ENCODE data around the gene OTOG. TPM values are rescaled to one million over a fixed set of nuclear protein-coding genes. Genes with fewer than 3 reads are reported as not detected.

Gene OTOG
- total RNA-seq, 1 experiment from 2014 or later = not detected

DNA sequence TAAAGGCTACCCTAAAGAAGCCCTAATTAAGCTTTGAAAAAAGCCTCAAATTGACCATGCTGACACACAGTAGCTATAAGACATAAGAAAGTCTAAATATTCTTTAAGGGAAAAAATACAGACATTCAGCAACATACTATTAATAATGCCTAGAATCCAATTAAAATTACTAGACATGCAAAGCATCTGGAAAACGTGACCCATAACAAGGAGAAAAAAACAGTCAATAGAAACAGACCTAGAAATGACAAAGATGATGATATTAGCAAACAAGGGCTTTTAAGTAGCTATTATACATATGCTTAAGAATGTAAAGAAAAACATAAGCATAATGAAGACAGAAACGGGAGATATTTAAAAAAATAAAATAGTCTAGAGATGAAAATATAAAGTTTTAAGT is 108.6 kb downstream of the OTOG start:
- H3K36me3 Mint-ChIP-seq (ENCODE audit: insufficient read depth, unreplicated experiment) = no peaks in the 10 kb centered on the region
- peaks cover 8% of the 10 kb centered on the region for H3K9me3 Mint-ChIP-seq (ENCODE audit: unreplicated experiment)
- H3K27ac Mint-ChIP-seq (ENCODE audit: low read depth, unreplicated experiment) = no peak overlapping the region
- intact Hi-C loops (cut with micrococcal nuclease) = no loop called here
- BruUV-seq (replicated peaks) = no TSS peak
- no peak for DNase-seq (ENCODE audit: unreplicated experiment)
- H3K4me1 Mint-ChIP-seq (ENCODE audit: insufficient read depth, unreplicated experiment) = no peaks in the 10 kb centered on the region
- H3K27me3 Mint-ChIP-seq (ENCODE audit: insufficient read depth, unreplicated experiment) = peaks cover 17% of the 10 kb centered on the region
- CTCF ChIA-PET = interaction anchor here (0.6 to 0.7 kb wide), 2 partner anchors 1144 to 1948 kb away, joined by 3 read pairs; no protein-coding TSS in a partner anchor
- POLR2A ChIA-PET = no interaction called here
- TF ChIP-seq, protein P1, sequence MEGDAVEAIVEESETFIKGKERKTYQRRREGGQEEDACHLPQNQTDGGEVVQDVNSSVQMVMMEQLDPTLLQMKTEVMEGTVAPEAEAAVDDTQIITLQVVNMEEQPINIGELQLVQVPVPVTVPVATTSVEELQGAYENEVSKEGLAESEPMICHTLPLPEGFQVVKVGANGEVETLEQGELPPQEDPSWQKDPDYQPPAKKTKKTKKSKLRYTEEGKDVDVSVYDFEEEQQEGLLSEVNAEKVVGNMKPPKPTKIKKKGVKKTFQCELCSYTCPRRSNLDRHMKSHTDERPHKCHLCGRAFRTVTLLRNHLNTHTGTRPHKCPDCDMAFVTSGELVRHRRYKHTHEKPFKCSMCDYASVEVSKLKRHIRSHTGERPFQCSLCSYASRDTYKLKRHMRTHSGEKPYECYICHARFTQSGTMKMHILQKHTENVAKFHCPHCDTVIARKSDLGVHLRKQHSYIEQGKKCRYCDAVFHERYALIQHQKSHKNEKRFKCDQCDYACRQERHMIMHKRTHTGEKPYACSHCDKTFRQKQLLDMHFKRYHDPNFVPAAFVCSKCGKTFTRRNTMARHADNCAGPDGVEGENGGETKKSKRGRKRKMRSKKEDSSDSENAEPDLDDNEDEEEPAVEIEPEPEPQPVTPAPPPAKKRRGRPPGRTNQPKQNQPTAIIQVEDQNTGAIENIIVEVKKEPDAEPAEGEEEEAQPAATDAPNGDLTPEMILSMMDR (IDR thresholded peaks at IDR 0.05; ENCODE audit: unreplicated experiment) = no peak
- H3K4me3 Mint-ChIP-seq (ENCODE audit: unreplicated experiment) = no peak overlapping the region

DNA sequence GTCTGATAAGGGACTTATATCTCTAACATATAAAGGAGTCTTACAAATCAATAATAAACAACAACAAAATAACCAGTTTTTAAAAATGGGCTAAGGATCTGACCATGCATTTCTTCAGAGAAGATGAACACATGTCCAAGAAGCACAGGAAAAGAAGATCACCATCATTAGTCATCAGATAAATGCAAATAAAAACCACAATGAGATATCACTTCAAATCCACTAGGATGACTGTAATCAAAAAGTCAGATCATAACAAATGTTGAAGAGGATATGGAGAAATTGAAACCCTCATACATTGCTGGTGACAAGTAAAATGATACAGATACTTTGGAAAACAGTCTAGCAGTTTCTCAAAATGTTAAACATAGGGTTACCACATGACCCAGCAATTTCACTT is 111.2 kb downstream of the OTOG start:
- H3K9me3 Mint-ChIP-seq (ENCODE audit: unreplicated experiment) = peaks cover 8% of the 10 kb centered on the region
- H3K4me1 Mint-ChIP-seq (ENCODE audit: insufficient read depth, unreplicated experiment) = no peaks in the 10 kb centered on the region
- H3K4me3 Mint-ChIP-seq (ENCODE audit: unreplicated experiment) = no peak overlapping the region
- no peaks in the 10 kb centered on the region for H3K27me3 Mint-ChIP-seq (ENCODE audit: insufficient read depth, unreplicated experiment)
- H3K36me3 Mint-ChIP-seq (ENCODE audit: insufficient read depth, unreplicated experiment) = no peaks in the 10 kb centered on the region
- H3K27ac Mint-ChIP-seq (ENCODE audit: low read depth, unreplicated experiment) = no peak overlapping the region
- DNase-seq (ENCODE audit: unreplicated experiment) = no peak
- TF ChIP-seq, protein P1 (IDR thresholded peaks at IDR 0.05; ENCODE audit: unreplicated experiment) = no peak
- CTCF ChIA-PET = no interaction called here
- BruUV-seq (replicated peaks) = no TSS peak
- intact Hi-C loops (cut with micrococcal nuclease) = loop anchor here (1.0 kb wide), 1 partner anchor 16 kb away; no protein-coding TSS in a partner anchor
- POLR2A ChIA-PET = no interaction called here

DNA sequence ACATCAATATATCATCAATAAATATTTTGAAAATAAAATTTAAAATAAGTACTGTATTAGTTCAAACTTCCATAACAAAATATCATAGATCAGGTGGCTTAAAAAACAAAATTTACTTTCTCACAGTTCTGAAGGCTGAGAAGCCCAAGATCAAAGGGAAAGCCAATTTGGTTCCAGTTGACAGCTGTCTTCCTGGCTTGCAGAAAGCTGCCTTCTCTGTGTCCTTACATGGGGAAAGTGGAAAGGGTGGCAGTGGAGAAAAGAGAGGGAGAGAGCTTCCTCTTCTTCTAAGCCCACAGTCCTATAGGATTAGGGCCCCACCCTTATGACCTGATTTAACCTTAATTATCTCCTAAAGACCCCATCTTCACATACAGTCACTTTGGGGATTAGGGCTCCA is 121.1 kb downstream of the OTOG start:
- intact Hi-C loops (cut with micrococcal nuclease) = no loop called here
- DNase-seq (ENCODE audit: unreplicated experiment) = no peak
- Mint-ChIP-seq H3K9me3 (ENCODE audit: unreplicated experiment) (no peaks in the 10 kb centered on the region), H3K27me3 (ENCODE audit: insufficient read depth, unreplicated experiment) (peaks cover 95% of the 10 kb centered on the region), H3K27ac (ENCODE audit: low read depth, unreplicated experiment) (no peak overlapping the region), H3K36me3 (ENCODE audit: insufficient read depth, unreplicated experiment) (no peaks in the 10 kb centered on the region), H3K4me1 (ENCODE audit: insufficient read depth, unreplicated experiment) (no peaks in the 10 kb centered on the region), H3K4me3 (ENCODE audit: unreplicated experiment) (no peak overlapping the region)
- TF ChIP-seq, protein P1 (IDR thresholded peaks at IDR 0.05; ENCODE audit: unreplicated experiment) = no peak
- ChIA-PET CTCF (interaction anchor here (0.7 to 1.2 kb wide), 2 partner anchors 84 to 197 kb away, joined by 3 read pairs; no protein-coding TSS in a partner anchor), POLR2A (interaction anchor here (1.4 kb wide), 1 partner anchor 10 kb away, joined by 3 read pairs; no protein-coding TSS in a partner anchor)
- no TSS peak for BruUV-seq (replicated peaks)

DNA sequence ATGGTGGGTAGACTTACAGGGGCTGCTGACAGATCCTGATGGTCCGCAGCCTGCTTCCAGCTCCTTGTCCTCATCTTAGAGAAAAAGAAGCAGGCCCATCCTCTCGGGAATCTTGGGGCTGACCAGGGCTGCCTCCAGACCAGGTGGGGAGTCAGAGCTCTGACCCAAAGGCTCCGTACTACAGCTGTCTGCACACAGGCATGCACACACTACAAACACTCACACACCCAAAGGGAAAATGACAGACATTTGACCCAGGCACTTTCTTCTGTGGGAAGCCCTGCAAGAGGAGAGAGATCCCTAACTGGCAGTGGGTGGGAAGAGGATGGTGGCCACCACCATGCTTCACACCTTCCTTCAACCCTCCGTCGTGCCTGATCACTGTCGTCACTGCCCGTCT is 125.4 kb downstream of the OTOG start:
- POLR2A ChIA-PET = no interaction called here
- BruUV-seq (replicated peaks) = no TSS peak
- no peaks in the 10 kb centered on the region for H3K4me1 Mint-ChIP-seq (ENCODE audit: insufficient read depth, unreplicated experiment)

More for the DNA sequence above, 125.4 kb downstream of the OTOG start:
- Mint-ChIP-seq H3K27me3 (ENCODE audit: insufficient read depth, unreplicated experiment) (peaks cover 87% of the 10 kb centered on the region), H3K27ac (ENCODE audit: low read depth, unreplicated experiment) (no peak overlapping the region), H3K4me3 (ENCODE audit: unreplicated experiment) (no peak overlapping the region), H3K9me3 (ENCODE audit: unreplicated experiment) (no peaks in the 10 kb centered on the region), H3K36me3 (ENCODE audit: insufficient read depth, unreplicated experiment) (no peaks in the 10 kb centered on the region)
- CTCF ChIA-PET = interaction anchor here (0.7 kb wide), 1 partner anchor 70 kb away, joined by 3 read pairs; no protein-coding TSS in a partner anchor
- intact Hi-C loops (cut with micrococcal nuclease) = no loop called here
- TF ChIP-seq, protein P1 (IDR thresholded peaks at IDR 0.05; ENCODE audit: unreplicated experiment) = no peak
- no peak for DNase-seq (ENCODE audit: unreplicated experiment)

All from MCF 10A (cell line).